GM21360 (cell line): Measurements from ENCODE around the gene NPFFR1.
A peak's percentile ranks its signal among the peaks of the same experiment; 100 is the strongest.
"Not testable (repeated sequence)": the region's sequence is repeated elsewhere in the genome, so short reads cannot be mapped to it uniquely, and the experiment has no call there.

Experiments used
- ATAC-seq: cut with Tn5 transposase; IDR thresholded peaks from one replicate; pipeline ENCODE4 v1.9.1; 2021; ENCODE audit warnings: mild to moderate bottlenecking, moderate library complexity; ENCODE audit not compliant: unreplicated experiment

The NPFFR1 gene

GRCh38 chr10:70258216-70258615 is 25.6 kb downstream of the NPFFR1 start:
- ATAC-seq: no peak

- ATAC-seq: not testable (repeated sequence)
Measured at GRCh38 chr10:70257816-70258215, 26.0 kb downstream of the NPFFR1 start.

GRCh38 chr10:70256463-70256862 is 27.3 kb downstream of the NPFFR1 start:
- no peak for ATAC-seq

GRCh38 chr10:70255329-70256299 is 28.2 kb downstream of the NPFFR1 start:
- no peak for ATAC-seq

- no peak for ATAC-seq
Measured at GRCh38 chr10:70254778-70255328, 29.0 kb downstream of the NPFFR1 start.

GRCh38 chr10:70253878-70254765 is 29.7 kb downstream of the NPFFR1 start:
- ATAC-seq: no peak

GRCh38 chr10:70250961-70251680 is 32.7 kb downstream of the NPFFR1 start:
- ATAC-seq: no peak

- no peak for ATAC-seq
Measured at GRCh38 chr10:70247360-70247759, 36.4 kb downstream of the NPFFR1 start.

GRCh38 chr10:70241081-70241480 is 42.7 kb downstream of the NPFFR1 start:
- no peak for ATAC-seq

GRCh38 chr10:70239986-70240385 is 43.8 kb downstream of the NPFFR1 start:
- not testable (repeated sequence) for ATAC-seq

GRCh38 chr10:70239077-70239976 is 44.5 kb downstream of the NPFFR1 start:
- ATAC-seq: not testable (repeated sequence)

GRCh38 chr10:70237958-70238536 is 45.8 kb downstream of the NPFFR1 start:
- ATAC-seq: not testable (repeated sequence)

- ATAC-seq: no peak
Measured at GRCh38 chr10:70234668-70235447, 48.9 kb downstream of the NPFFR1 start.

- no peak for ATAC-seq
Measured at GRCh38 chr10:70233939-70234300, 49.9 kb downstream of the NPFFR1 start.

- peak; percentile 84 for ATAC-seq
Measured at GRCh38 chr10:70233109-70233938, 50.5 kb downstream of the NPFFR1 start, which contains the start of gene PPA1. PPA1 (minus strand) TSS chr10:70233429; CDS start chr10:70233327, 102 bp downstream.

- ATAC-seq: no peak
Measured at GRCh38 chr10:70232859-70233108, 51.0 kb downstream of the NPFFR1 start.

- ATAC-seq: no peak
Measured at GRCh38 chr10:70232155-70232858, 51.5 kb downstream of the NPFFR1 start.
